Measurements from ENCODE around the gene DUSP7. TPM values are rescaled to one million over a fixed set of nuclear protein-coding genes. Genes with fewer than 3 reads are reported as not detected.

Gene DUSP7
- total and polyA plus RNA-seq, 10 donors: 5.4 to 68.6 (median 36.2) TPM

- Histone ChIP-seq H3K4me1 (peaks cover 15 to 46% (median 39%) of the 10 kb centered on the region in 6 donors), H3K27me3 (replicated peaks in 1 of 7) (no peaks in the 10 kb centered on the region), H3K36me3 (no peaks in the 10 kb centered on the region), H3K27ac (peak overlapping the region in 7 of 8 donors; percentile 13 to 66 (median 51)), H3K4me3 (no peak overlapping the region), H3K9me3 (no peaks in the 10 kb centered on the region)
- 20 to 37% (median 30%) methylated on average over 14 to 15 of the region's 15 CpGs for WGBS, 5 donors
- intact Hi-C loops (cut with DNase I; ENCODE audit: low total_unique reads): loop anchor here (10.0 kb wide), 1 partner anchor 49 kb away; the partner anchor contains the start of gene DUSP7
- no peak for DNase-seq
- TF ChIP-seq POLR2A (IDR thresholded peaks at IDR 0.05) (no peak), POLR2AphosphoS5 (IDR thresholded peaks at IDR 0.05) (peak in 2 of 3 donors; percentile 55 to 56)
Observed at GRCh38 chr3:52005571-52005986, 50.8 kb downstream of the DUSP7 start.

GRCh38 chr3:52004906-52005395 lies 51.4 kb downstream of the DUSP7 start:
- H3K27ac ChIP-seq: peak overlapping the region in 7 of 8 donors; percentile 13 to 66 (median 51)

DNA sequence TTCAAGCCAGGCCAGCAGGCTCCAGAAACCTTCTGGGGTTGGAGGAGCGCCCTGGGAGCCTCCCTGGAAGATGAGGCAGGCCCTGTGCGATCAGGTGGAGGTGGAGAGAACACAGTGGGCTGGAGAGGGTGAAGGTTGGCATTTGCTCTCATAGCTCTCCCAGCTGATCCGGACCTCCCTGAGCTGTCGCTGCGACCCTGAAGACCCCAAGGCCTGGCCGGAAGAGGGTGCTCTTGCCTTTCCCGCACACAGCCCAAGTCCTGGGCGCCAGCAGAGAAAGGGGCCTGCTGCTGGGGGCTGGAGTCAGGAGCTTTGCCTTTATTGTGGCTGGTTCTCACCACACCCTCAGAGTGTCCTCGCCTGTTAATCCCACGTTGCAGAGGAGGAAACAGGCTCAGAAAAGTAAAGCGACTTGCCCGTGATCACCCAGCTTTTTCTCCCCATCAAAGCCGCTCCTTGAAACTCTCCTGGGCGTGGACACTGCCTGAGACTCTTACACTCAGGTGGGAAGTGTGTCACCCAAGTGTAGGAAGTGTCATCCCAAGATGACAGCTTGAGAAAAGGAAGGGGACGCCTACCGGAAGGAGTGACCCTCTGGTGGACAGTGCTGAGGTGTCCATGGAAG lies 52.1 kb downstream of the DUSP7 start:
- TF ChIP-seq, protein P1, sequence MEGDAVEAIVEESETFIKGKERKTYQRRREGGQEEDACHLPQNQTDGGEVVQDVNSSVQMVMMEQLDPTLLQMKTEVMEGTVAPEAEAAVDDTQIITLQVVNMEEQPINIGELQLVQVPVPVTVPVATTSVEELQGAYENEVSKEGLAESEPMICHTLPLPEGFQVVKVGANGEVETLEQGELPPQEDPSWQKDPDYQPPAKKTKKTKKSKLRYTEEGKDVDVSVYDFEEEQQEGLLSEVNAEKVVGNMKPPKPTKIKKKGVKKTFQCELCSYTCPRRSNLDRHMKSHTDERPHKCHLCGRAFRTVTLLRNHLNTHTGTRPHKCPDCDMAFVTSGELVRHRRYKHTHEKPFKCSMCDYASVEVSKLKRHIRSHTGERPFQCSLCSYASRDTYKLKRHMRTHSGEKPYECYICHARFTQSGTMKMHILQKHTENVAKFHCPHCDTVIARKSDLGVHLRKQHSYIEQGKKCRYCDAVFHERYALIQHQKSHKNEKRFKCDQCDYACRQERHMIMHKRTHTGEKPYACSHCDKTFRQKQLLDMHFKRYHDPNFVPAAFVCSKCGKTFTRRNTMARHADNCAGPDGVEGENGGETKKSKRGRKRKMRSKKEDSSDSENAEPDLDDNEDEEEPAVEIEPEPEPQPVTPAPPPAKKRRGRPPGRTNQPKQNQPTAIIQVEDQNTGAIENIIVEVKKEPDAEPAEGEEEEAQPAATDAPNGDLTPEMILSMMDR (IDR thresholded peaks at IDR 0.05 in 8 of 11, conservative IDR thresholded peaks at IDR 0.05 in 3 of 11): peak in 8 of 11 experiments; percentile 12 to 60 (median 44)
- TF ChIP-seq POLR2AphosphoS5 (IDR thresholded peaks at IDR 0.05) (peak in 1 of 3 donors; percentile 44), POLR2A (IDR thresholded peaks at IDR 0.05) (no peak)
- WGBS, 5 donors: 59 to 65% (median 65%) methylated on average over 15 to 16 of the region's 16 CpGs
- DNase-seq: no peak

More at GRCh38 chr3:52004906-52005395, 51.4 kb downstream of the DUSP7 start:
- no peaks in the 10 kb centered on the region for H3K27me3 ChIP-seq (replicated peaks in 1 of 7)
- peaks cover 15 to 46% (median 39%) of the 10 kb centered on the region in 6 donors for H3K4me1 ChIP-seq
- H3K9me3 ChIP-seq: no peaks in the 10 kb centered on the region
- DNase-seq: no peak
- WGBS, 5 donors: 80 to 92% (median 84%) methylated on average over 4 of the region's 4 CpGs
- TF ChIP-seq POLR2A (IDR thresholded peaks at IDR 0.05) (no peak), POLR2AphosphoS5 (IDR thresholded peaks at IDR 0.05) (no peak)
- TF ChIP-seq, protein P1 (IDR thresholded peaks at IDR 0.05 in 8 of 11, conservative IDR thresholded peaks at IDR 0.05 in 3 of 11): no peak
- intact Hi-C loops (cut with DNase I; ENCODE audit: low total_unique reads): loop anchor here (5.0 to 10.0 kb wide), 2 partner anchors 50 to 117 kb away; partner anchors contain the start of gene DUSP7
- H3K4me3 ChIP-seq: no peak overlapping the region
- H3K36me3 ChIP-seq: no peaks in the 10 kb centered on the region

DNA sequence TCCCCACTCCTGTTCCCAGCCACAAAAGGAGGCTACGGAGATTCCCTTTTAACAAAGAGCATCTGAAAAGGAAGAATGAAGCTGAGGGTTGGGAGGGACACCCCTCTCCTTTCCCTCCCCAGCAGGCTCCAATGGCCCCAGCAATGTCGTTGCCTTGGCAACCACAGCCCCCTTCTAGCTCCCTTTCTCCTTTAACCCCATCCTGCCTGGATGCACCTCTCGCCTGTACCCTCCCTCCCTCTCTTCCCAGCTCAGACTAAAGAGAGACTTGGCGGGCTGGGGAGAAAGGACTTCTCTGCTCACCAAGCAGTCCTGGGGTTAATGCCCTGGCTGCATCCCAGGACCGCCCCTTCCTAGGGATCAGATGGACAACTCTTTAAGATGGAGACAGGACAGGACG lies 53.6 kb downstream of the DUSP7 start:
- intact Hi-C loops (cut with DNase I; ENCODE audit: low total_unique reads): loop anchor here (5.0 to 10.0 kb wide), 2 partner anchors 52 to 120 kb away; partner anchors contain the start of gene DUSP7
- Histone ChIP-seq H3K27ac (no peak overlapping the region), H3K27me3 (replicated peaks in 1 of 7) (no peaks in the 10 kb centered on the region), H3K4me1 (peaks cover 15 to 46% (median 39%) of the 10 kb centered on the region in 6 donors), H3K4me3 (no peak overlapping the region), H3K36me3 (no peaks in the 10 kb centered on the region), H3K9me3 (no peaks in the 10 kb centered on the region)
- WGBS, 5 donors: 79 to 85% (median 83%) methylated on average over 6 of the region's 6 CpGs
- no peak for TF ChIP-seq POLR2AphosphoS5 (IDR thresholded peaks at IDR 0.05)
- TF ChIP-seq POLR2A (IDR thresholded peaks at IDR 0.05): no peak
- TF ChIP-seq, protein P1 (IDR thresholded peaks at IDR 0.05 in 8 of 11, conservative IDR thresholded peaks at IDR 0.05 in 3 of 11): no peak
- DNase-seq: no peak

More for the DNA sequence above, 52.1 kb downstream of the DUSP7 start:
- Histone ChIP-seq H3K4me1 (peaks cover 15 to 46% (median 39%) of the 10 kb centered on the region in 6 donors), H3K27ac (peak overlapping the region in 4 of 8 donors; percentile 13 to 66 (median 40)), H3K36me3 (no peaks in the 10 kb centered on the region), H3K4me3 (no peak overlapping the region), H3K27me3 (replicated peaks in 1 of 7) (no peaks in the 10 kb centered on the region), H3K9me3 (no peaks in the 10 kb centered on the region)
- intact Hi-C loops (cut with DNase I; ENCODE audit: low total_unique reads): loop anchor here (5.0 to 10.0 kb wide), 2 partner anchors 51 to 118 kb away; partner anchors contain the start of gene DUSP7

Data from spleen (tissue), 11 donors.